ENCODE data around the gene PAPOLA.

PAPOLA gene

GRCh38 chr14:96568621-96569020 is 66.4 kb downstream of the PAPOLA start:
- DNase-seq: no peak

- DNase-seq: no peak
Measured at GRCh38 chr14:96571311-96571710, 69.1 kb downstream of the PAPOLA start.

- DNase-seq: no peak
Measured at GRCh38 chr14:96573473-96574100, 71.4 kb downstream of the PAPOLA start.

- DNase-seq: no peak
Measured at GRCh38 chr14:96574171-96574632, 72.0 kb downstream of the PAPOLA start.

GRCh38 chr14:96574633-96575632 is 72.8 kb downstream of the PAPOLA start:
- peak; percentile 90 for DNase-seq

GRCh38 chr14:96576359-96576758 is 74.2 kb downstream of the PAPOLA start:
- DNase-seq: no peak

GRCh38 chr14:96576937-96577336 is 74.8 kb downstream of the PAPOLA start:
- no peak for DNase-seq

- no peak for DNase-seq
Measured at GRCh38 chr14:96578619-96579018, 76.4 kb downstream of the PAPOLA start.

GRCh38 chr14:96579358-96579757 is 77.2 kb downstream of the PAPOLA start:
- DNase-seq: no peak

GRCh38 chr14:96579855-96580254 is 77.7 kb downstream of the PAPOLA start:
- DNase-seq: no peak

- DNase-seq: no peak
Measured at GRCh38 chr14:96580566-96580965, 78.4 kb downstream of the PAPOLA start.

GRCh38 chr14:96581026-96581425 is 78.8 kb downstream of the PAPOLA start:
- no peak for DNase-seq

GRCh38 chr14:96581902-96582301 is 79.7 kb downstream of the PAPOLA start:
- no peak for DNase-seq

GRCh38 chr14:96582411-96582961 is 80.3 kb downstream of the PAPOLA start:
- no peak for DNase-seq

GRCh38 chr14:96582995-96583394 is 80.8 kb downstream of the PAPOLA start:
- DNase-seq: no peak

GRCh38 chr14:96583569-96584041 is 81.4 kb downstream of the PAPOLA start:
- DNase-seq: no peak

GRCh38 chr14:96584199-96584906 is 82.2 kb downstream of the PAPOLA start:
- peak; percentile 9 for DNase-seq

GRCh38 chr14:96584907-96585671 is 82.9 kb downstream of the PAPOLA start:
- no peak for DNase-seq

- no peak for DNase-seq
Measured at GRCh38 chr14:96585672-96586013, 83.5 kb downstream of the PAPOLA start.

GRCh38 chr14:96586056-96586455 is 83.9 kb downstream of the PAPOLA start:
- no peak for DNase-seq

GRCh38 chr14:96586921-96587822 is 85.0 kb downstream of the PAPOLA start:
- no peak for DNase-seq
